ENCODE results near the gene TCF20. TPM values are rescaled to one million over a fixed set of nuclear protein-coding genes. Genes with fewer than 3 reads are reported as not detected.

TCF20 gene
- total and polyA plus RNA-seq, 7 experiments from 2014 or later: 3.3 to 97.2 (median 71.9) TPM

- Mint-ChIP-seq H3K27ac (peak overlapping the region in 1 of 9 donors; percentile 38), H3K27me3 (peaks cover 0 to 2% (median 0%) of the 10 kb centered on the region in 5 donors), H3K36me3 (peaks cover 0 to 3% (median 0%) of the 10 kb centered on the region in 5 donors), H3K4me1 (peaks cover 4 to 25% (median 8%) of the 10 kb centered on the region in 7 donors), H3K9me3 (no peaks in the 10 kb centered on the region), H3K4me3 (no peak overlapping the region)
- intact Hi-C loops (cut with micrococcal nuclease): no loop called here
- Histone ChIP-seq H3K4me3 (ENCODE audit: low read length) (no peak overlapping the region), H3K27me3 (ENCODE audit: control insufficient read depth in 2 of 2, insufficient read depth in 2 of 2, low read length in 2 of 2) (no peaks in the 10 kb centered on the region), H3K9me3 (ENCODE audit: control insufficient read depth in 2 of 3, low read length in 3 of 3) (no peaks in the 10 kb centered on the region), H3K4me1 (ENCODE audit: control insufficient read depth in 2 of 2, insufficient read depth in 2 of 2, low read length in 2 of 2) (peaks cover 4 to 5% of the 10 kb centered on the region in 2 donors), H3K27ac (ENCODE audit: low read depth, low read length) (no peak overlapping the region), H3K36me3 (ENCODE audit: control insufficient read depth in 2 of 3, insufficient read depth in 3 of 3, low read length in 3 of 3) (no peaks in the 10 kb centered on the region)
- ChIA-PET POLR2A (no interaction called here), CTCF (interaction anchor here (1.1 to 1.2 kb wide), 2 partner anchors 39 to 165 kb away, joined by 3 read pairs; no protein-coding TSS in a partner anchor)
- DNase-seq (no peak), ATAC-seq (no peak)
Measured at GRCh38 chr22:42275176-42275575, 4.7 kb upstream of the TCF20 start.

GRCh38 chr22:42273855-42274451 is 3.5 kb upstream of the TCF20 start:
- Mint-ChIP-seq H3K4me3 (peak overlapping the region in 4 of 10 donors; percentile 7 to 76 (median 13)), H3K9me3 (no peaks in the 10 kb centered on the region), H3K36me3 (peaks cover 0 to 3% (median 0%) of the 10 kb centered on the region in 5 donors), H3K27me3 (no peaks in the 10 kb centered on the region), H3K4me1 (peaks cover 8 to 29% (median 15%) of the 10 kb centered on the region in 7 donors), H3K27ac (peak overlapping the region in 2 of 9 donors; percentile 23 to 34)
- DNase-seq (no peak), ATAC-seq (no peak)
- Histone ChIP-seq H3K36me3 (ENCODE audit: control insufficient read depth in 2 of 3, insufficient read depth in 3 of 3, low read length in 3 of 3) (peaks cover 0 to 4% (median 0%) of the 10 kb centered on the region in 3 experiments), H3K27me3 (ENCODE audit: control insufficient read depth in 2 of 2, insufficient read depth in 2 of 2, low read length in 2 of 2) (no peaks in the 10 kb centered on the region), H3K4me1 (ENCODE audit: control insufficient read depth in 2 of 2, insufficient read depth in 2 of 2, low read length in 2 of 2) (peaks cover 6 to 8% of the 10 kb centered on the region in 2 donors), H3K9me3 (ENCODE audit: control insufficient read depth in 2 of 3, low read length in 3 of 3) (no peaks in the 10 kb centered on the region), H3K27ac (ENCODE audit: low read depth, low read length) (no peak overlapping the region), H3K4me3 (ENCODE audit: low read length) (no peak overlapping the region)
- POLR2A ChIA-PET: interaction anchor here (0.6 kb wide), 1 partner anchor 164 kb away, joined by 3 read pairs; no protein-coding TSS in a partner anchor
- intact Hi-C loops (cut with micrococcal nuclease): no loop called here
- CTCF ChIA-PET: interaction anchor here (0.5 to 1.0 kb wide), 3 partner anchors 8 to 61 kb away, joined by 3 to 9 read pairs (median 3); no protein-coding TSS in a partner anchor

GRCh38 chr22:42272431-42272999 is 2.1 kb upstream of the TCF20 start:
- intact Hi-C loops (cut with micrococcal nuclease): no loop called here
- peaks cover 0 to 3% (median 0%) of the 10 kb centered on the region in 5 donors for H3K36me3 Mint-ChIP-seq
- peaks cover 18 to 36% (median 28%) of the 10 kb centered on the region in 7 donors for H3K4me1 Mint-ChIP-seq
- ChIA-PET POLR2A (no interaction called here), CTCF (interaction anchor here (1.0 kb wide), 1 partner anchor 10 kb away, joined by 9 read pairs; no protein-coding TSS in a partner anchor)
- H3K9me3 Mint-ChIP-seq: no peaks in the 10 kb centered on the region
- peak overlapping the region in 4 of 9 donors; percentile 21 to 83 (median 60) for H3K27ac Mint-ChIP-seq
- peaks cover 14 to 15% of the 10 kb centered on the region in 2 donors for H3K4me1 ChIP-seq (ENCODE audit: control insufficient read depth in 2 of 2, insufficient read depth in 2 of 2, low read length in 2 of 2)
- peak overlapping the region in 8 of 10 donors; percentile 17 to 74 (median 37) for H3K4me3 Mint-ChIP-seq
- H3K27me3 Mint-ChIP-seq: no peaks in the 10 kb centered on the region
- no peak for DNase-seq
- no peak overlapping the region for H3K4me3 ChIP-seq (ENCODE audit: low read length)
- peaks cover 0 to 4% (median 0%) of the 10 kb centered on the region in 3 experiments for H3K36me3 ChIP-seq (ENCODE audit: control insufficient read depth in 2 of 3, insufficient read depth in 3 of 3, low read length in 3 of 3)
- no peak overlapping the region for H3K27ac ChIP-seq (ENCODE audit: low read depth, low read length)
- ATAC-seq: no peak
- no peaks in the 10 kb centered on the region for H3K27me3 ChIP-seq (ENCODE audit: control insufficient read depth in 2 of 2, insufficient read depth in 2 of 2, low read length in 2 of 2)
- no peaks in the 10 kb centered on the region for H3K9me3 ChIP-seq (ENCODE audit: control insufficient read depth in 2 of 3, low read length in 3 of 3)

GRCh38 chr22:42271906-42272305 is 1.5 kb upstream of the TCF20 start:
- peaks cover 0 to 4% (median 0%) of the 10 kb centered on the region in 3 experiments for H3K36me3 ChIP-seq (ENCODE audit: control insufficient read depth in 2 of 3, insufficient read depth in 3 of 3, low read length in 3 of 3)
- peak overlapping the region; percentile 58 to 95 (median 80) for H3K4me3 Mint-ChIP-seq
- H3K36me3 Mint-ChIP-seq: peaks cover 0 to 1% (median 0%) of the 10 kb centered on the region in 5 donors
- no peak overlapping the region for H3K27ac ChIP-seq (ENCODE audit: low read depth, low read length)
- no peak overlapping the region for H3K4me3 ChIP-seq (ENCODE audit: low read length)
- no peaks in the 10 kb centered on the region for H3K27me3 Mint-ChIP-seq
- H3K9me3 Mint-ChIP-seq: no peaks in the 10 kb centered on the region
- H3K4me1 ChIP-seq (ENCODE audit: control insufficient read depth in 2 of 2, insufficient read depth in 2 of 2, low read length in 2 of 2): peaks cover 14 to 15% of the 10 kb centered on the region in 2 donors
- ATAC-seq: no peak
- ChIA-PET CTCF (no interaction called here), POLR2A (interaction anchor here (0.9 to 1.1 kb wide), 2 partner anchors 9 to 342 kb away, joined by 3 read pairs; no protein-coding TSS in a partner anchor)
- H3K9me3 ChIP-seq (ENCODE audit: control insufficient read depth in 2 of 3, low read length in 3 of 3): no peaks in the 10 kb centered on the region
- intact Hi-C loops (cut with micrococcal nuclease): no loop called here
- no peak for DNase-seq
- H3K27ac Mint-ChIP-seq: peak overlapping the region in 5 of 9 donors; percentile 8 to 74 (median 28)
- peaks cover 20 to 38% (median 30%) of the 10 kb centered on the region in 7 donors for H3K4me1 Mint-ChIP-seq
- H3K27me3 ChIP-seq (ENCODE audit: control insufficient read depth in 2 of 2, insufficient read depth in 2 of 2, low read length in 2 of 2): no peaks in the 10 kb centered on the region

GRCh38 chr22:42271191-42271813 is 849 bp upstream of the TCF20 start:
- H3K27me3 ChIP-seq (ENCODE audit: control insufficient read depth in 2 of 2, insufficient read depth in 2 of 2, low read length in 2 of 2): no peaks in the 10 kb centered on the region
- H3K4me3 Mint-ChIP-seq: peak overlapping the region; percentile 58 to 95 (median 80)
- peak overlapping the region; percentile 47 for H3K4me3 ChIP-seq (ENCODE audit: low read length)
- CTCF ChIA-PET: interaction anchor here (1.0 kb wide), 1 partner anchor 41 kb away, joined by 3 read pairs; no protein-coding TSS in a partner anchor
- intact Hi-C loops (cut with micrococcal nuclease): no loop called here
- POLR2A ChIA-PET: interaction anchor here (0.9 to 1.1 kb wide), 3 partner anchors 8 to 343 kb away, joined by 3 to 5 read pairs (median 3); no protein-coding TSS in a partner anchor
- peaks cover 24 to 43% (median 32%) of the 10 kb centered on the region in 7 donors for H3K4me1 Mint-ChIP-seq
- H3K9me3 ChIP-seq (ENCODE audit: control insufficient read depth in 2 of 3, low read length in 3 of 3): no peaks in the 10 kb centered on the region
- no peaks in the 10 kb centered on the region for H3K27me3 Mint-ChIP-seq
- ATAC-seq (no peak), DNase-seq (no peak)
- peak overlapping the region; percentile 65 for H3K27ac ChIP-seq (ENCODE audit: low read depth, low read length)
- peak overlapping the region in 7 of 9 donors; percentile 28 to 84 (median 74) for H3K27ac Mint-ChIP-seq
- H3K4me1 ChIP-seq (ENCODE audit: control insufficient read depth in 2 of 2, insufficient read depth in 2 of 2, low read length in 2 of 2): peaks cover 14 to 17% of the 10 kb centered on the region in 2 donors
- peaks cover 0 to 4% (median 0%) of the 10 kb centered on the region in 3 experiments for H3K36me3 ChIP-seq (ENCODE audit: control insufficient read depth in 2 of 3, insufficient read depth in 3 of 3, low read length in 3 of 3)
- no peaks in the 10 kb centered on the region for H3K9me3 Mint-ChIP-seq
- H3K36me3 Mint-ChIP-seq: no peaks in the 10 kb centered on the region

- intact Hi-C loops (cut with micrococcal nuclease): no loop called here
- Mint-ChIP-seq H3K4me3 (peak overlapping the region; percentile 32 to 98 (median 82)), H3K4me1 (peaks cover 30 to 51% (median 38%) of the 10 kb centered on the region in 7 donors), H3K27me3 (no peaks in the 10 kb centered on the region), H3K36me3 (no peaks in the 10 kb centered on the region), H3K9me3 (no peaks in the 10 kb centered on the region), H3K27ac (peak overlapping the region in 7 of 9 donors; percentile 41 to 95 (median 74))
- POLR2A ChIA-PET: no interaction called here
- peak; percentile 68 for ATAC-seq
- Histone ChIP-seq H3K4me3 (ENCODE audit: low read length) (peak overlapping the region; percentile 86), H3K27me3 (ENCODE audit: control insufficient read depth in 2 of 2, insufficient read depth in 2 of 2, low read length in 2 of 2) (no peaks in the 10 kb centered on the region), H3K4me1 (ENCODE audit: control insufficient read depth in 2 of 2, insufficient read depth in 2 of 2, low read length in 2 of 2) (peaks cover 24 to 25% of the 10 kb centered on the region in 2 donors), H3K9me3 (ENCODE audit: control insufficient read depth in 2 of 3, low read length in 3 of 3) (no peaks in the 10 kb centered on the region), H3K27ac (ENCODE audit: low read depth, low read length) (peak overlapping the region; percentile 97), H3K36me3 (ENCODE audit: control insufficient read depth in 2 of 3, insufficient read depth in 3 of 3, low read length in 3 of 3) (peaks cover 0 to 4% (median 0%) of the 10 kb centered on the region in 3 experiments)
- peak in 3 of 9 donors; percentile 32 to 60 (median 42) for DNase-seq
- CTCF ChIA-PET: no interaction called here
Measured at GRCh38 chr22:42270176-42270509, 310 bp downstream of the TCF20 start.
